Measurements from ENCODE around the gene PRKCB. TPM values are rescaled to one million over a fixed set of nuclear protein-coding genes. Genes with fewer than 3 reads are reported as not detected.
A peak's percentile ranks its signal among the peaks of the same experiment; 100 is the strongest.
"Not testable (repeated sequence)": the region's sequence is repeated elsewhere in the genome, so short reads cannot be mapped to it uniquely, and the experiment has no call there.

PRKCB gene
- total and polyA plus RNA-seq, 3 donors from 2014 or later, result 25.5 to 49.7 (median 26.6) TPM

GRCh38 chr16:24234737-24235136 is 399.0 kb downstream of the PRKCB start:
- WGBS, 2 donors, result 82 to 88% methylated on average over 5 of the region's 5 CpGs
- no peak for DNase-seq
- intact Hi-C loops (cut with DNase I; ENCODE audit: low total_unique reads), result no loop called here
- H3K36me3 ChIP-seq (ENCODE audit: low read depth, missing control alignments), result no peaks in the 10 kb centered on the region
- no peak overlapping the region for H3K4me3 ChIP-seq
- no peaks in the 10 kb centered on the region for H3K9me3 ChIP-seq
- no peak for TF ChIP-seq CTCF (IDR thresholded peaks at IDR 0.05)
- no peak for TF ChIP-seq POLR2A (IDR thresholded peaks at IDR 0.05)
- no peaks in the 10 kb centered on the region for H3K27me3 ChIP-seq
- no peak overlapping the region for H3K27ac ChIP-seq
- H3K4me1 ChIP-seq, result no peaks in the 10 kb centered on the region

GRCh38 chr16:24235806-24236205 is 400.0 kb downstream of the PRKCB start:
- 75 to 81% methylated on average over 2 of the region's 2 CpGs for WGBS, 2 donors
- Histone ChIP-seq H3K4me3 (no peak overlapping the region), H3K27me3 (no peaks in the 10 kb centered on the region), H3K4me1 (no peaks in the 10 kb centered on the region), H3K27ac (no peak overlapping the region), H3K36me3 (ENCODE audit: low read depth, missing control alignments) (no peaks in the 10 kb centered on the region), H3K9me3 (no peaks in the 10 kb centered on the region)
- TF ChIP-seq CTCF (IDR thresholded peaks at IDR 0.05) (no peak), POLR2A (IDR thresholded peaks at IDR 0.05) (no peak)
- DNase-seq, result no peak
- intact Hi-C loops (cut with DNase I; ENCODE audit: low total_unique reads), result no loop called here

GRCh38 chr16:24238846-24239245 is 403.1 kb downstream of the PRKCB start:
- intact Hi-C loops (cut with DNase I; ENCODE audit: low total_unique reads); H3K9me3 ChIP-seq: not testable (repeated sequence)
- 70 to 76% methylated on average over 2 of the region's 2 CpGs for WGBS, 2 donors

GRCh38 chr16:24246911-24247607 is 411.3 kb downstream of the PRKCB start:
- 72 to 73% methylated on average over 4 of the region's 4 CpGs for WGBS, 2 donors
- no peak for DNase-seq
- Histone ChIP-seq H3K4me1 (no peaks in the 10 kb centered on the region), H3K36me3 (ENCODE audit: low read depth, missing control alignments) (no peaks in the 10 kb centered on the region), H3K27ac (no peak overlapping the region), H3K27me3 (no peaks in the 10 kb centered on the region), H3K4me3 (no peak overlapping the region), H3K9me3 (no peaks in the 10 kb centered on the region)
- no peak for TF ChIP-seq CTCF (IDR thresholded peaks at IDR 0.05)
- TF ChIP-seq POLR2A (IDR thresholded peaks at IDR 0.05), result no peak
- intact Hi-C loops (cut with DNase I; ENCODE audit: low total_unique reads), result no loop called here

More at GRCh38 chr16:24238846-24239245, 403.1 kb downstream of the PRKCB start:
- H3K4me1 ChIP-seq; H3K27me3 ChIP-seq; H3K27ac ChIP-seq; H3K36me3 ChIP-seq (ENCODE audit: low read depth, missing control alignments); H3K4me3 ChIP-seq; DNase-seq: not testable (repeated sequence)

GRCh38 chr16:24253192-24253591 is 417.4 kb downstream of the PRKCB start:
- H3K27ac ChIP-seq, result no peak overlapping the region
- no peaks in the 10 kb centered on the region for H3K9me3 ChIP-seq
- DNase-seq, result peak; percentile 65
- H3K27me3 ChIP-seq, result no peaks in the 10 kb centered on the region
- H3K4me3 ChIP-seq, result no peak overlapping the region
- intact Hi-C loops (cut with DNase I; ENCODE audit: low total_unique reads), result no loop called here
- TF ChIP-seq POLR2A (IDR thresholded peaks at IDR 0.05), result no peak
- TF ChIP-seq CTCF (IDR thresholded peaks at IDR 0.05), result peak; percentile 17 to 71 (median 43)
- no peaks in the 10 kb centered on the region for H3K36me3 ChIP-seq (ENCODE audit: low read depth, missing control alignments)
- no peaks in the 10 kb centered on the region for H3K4me1 ChIP-seq
- WGBS, 2 donors, result 6 to 15% methylated on average over 7 of the region's 7 CpGs

Measured in testis (tissue), 3 donors.